ENCODE results near the gene LRPAP1. TPM values are rescaled to one million over a fixed set of nuclear protein-coding genes. Genes with fewer than 3 reads are reported as not detected.

LRPAP1 gene
- total and polyA plus RNA-seq, 10 donors: 28.1 to 131 (median 112) TPM

DNA sequence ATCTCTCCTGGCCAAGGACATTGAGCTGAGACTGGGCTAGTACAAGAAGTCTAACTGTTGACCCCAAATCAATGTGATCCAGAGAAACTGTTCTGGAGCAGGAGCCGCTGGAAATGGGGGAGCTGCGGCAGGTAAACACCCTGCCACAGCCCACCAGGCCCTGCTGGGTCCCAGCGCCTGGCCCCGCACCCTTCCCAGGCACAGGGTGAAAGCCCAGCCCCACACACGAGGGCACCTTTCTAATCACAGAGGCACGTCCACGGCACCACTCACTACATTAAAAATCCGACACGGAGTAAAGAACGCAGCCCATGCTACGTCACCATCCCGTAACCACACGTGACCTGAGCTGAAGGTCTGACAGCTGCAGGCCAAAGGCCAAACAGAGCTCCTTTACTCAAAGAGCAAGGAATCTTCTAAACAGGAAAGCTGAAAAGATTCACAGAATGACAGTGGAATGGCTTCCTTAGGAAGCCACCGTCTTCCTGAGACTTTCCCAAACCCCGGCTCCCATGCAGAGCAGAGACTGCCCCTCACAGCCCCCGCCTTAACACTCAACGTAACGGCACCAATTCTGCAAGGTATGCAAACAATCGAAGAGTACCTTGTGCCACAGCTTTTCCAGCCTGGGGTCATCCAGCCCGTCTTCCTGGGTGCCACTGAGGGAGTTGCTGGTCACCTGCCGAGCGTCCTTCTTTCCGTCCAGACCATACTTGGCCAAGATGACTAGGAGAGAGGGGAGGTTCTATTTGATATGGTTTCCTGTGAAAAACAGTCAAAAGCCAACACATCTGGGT, 12.6 kb downstream of the LRPAP1 start:
- Histone ChIP-seq H3K4me3 (no peak overlapping the region), H3K9me3 (no peaks in the 10 kb centered on the region), H3K27ac (no peak overlapping the region), H3K4me1 (no peaks in the 10 kb centered on the region), H3K27me3 (replicated peaks in 1 of 7) (no peaks in the 10 kb centered on the region), H3K36me3 (peaks cover 7 to 100% (median 98%) of the 10 kb centered on the region in 6 donors)
- TF ChIP-seq POLR2A (IDR thresholded peaks at IDR 0.05) (no peak), POLR2AphosphoS5 (IDR thresholded peaks at IDR 0.05) (no peak)
- TF ChIP-seq, protein P1, sequence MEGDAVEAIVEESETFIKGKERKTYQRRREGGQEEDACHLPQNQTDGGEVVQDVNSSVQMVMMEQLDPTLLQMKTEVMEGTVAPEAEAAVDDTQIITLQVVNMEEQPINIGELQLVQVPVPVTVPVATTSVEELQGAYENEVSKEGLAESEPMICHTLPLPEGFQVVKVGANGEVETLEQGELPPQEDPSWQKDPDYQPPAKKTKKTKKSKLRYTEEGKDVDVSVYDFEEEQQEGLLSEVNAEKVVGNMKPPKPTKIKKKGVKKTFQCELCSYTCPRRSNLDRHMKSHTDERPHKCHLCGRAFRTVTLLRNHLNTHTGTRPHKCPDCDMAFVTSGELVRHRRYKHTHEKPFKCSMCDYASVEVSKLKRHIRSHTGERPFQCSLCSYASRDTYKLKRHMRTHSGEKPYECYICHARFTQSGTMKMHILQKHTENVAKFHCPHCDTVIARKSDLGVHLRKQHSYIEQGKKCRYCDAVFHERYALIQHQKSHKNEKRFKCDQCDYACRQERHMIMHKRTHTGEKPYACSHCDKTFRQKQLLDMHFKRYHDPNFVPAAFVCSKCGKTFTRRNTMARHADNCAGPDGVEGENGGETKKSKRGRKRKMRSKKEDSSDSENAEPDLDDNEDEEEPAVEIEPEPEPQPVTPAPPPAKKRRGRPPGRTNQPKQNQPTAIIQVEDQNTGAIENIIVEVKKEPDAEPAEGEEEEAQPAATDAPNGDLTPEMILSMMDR (IDR thresholded peaks at IDR 0.05 in 8 of 11, conservative IDR thresholded peaks at IDR 0.05 in 3 of 11): no peak
- DNase-seq: peak; percentile 20
- intact Hi-C loops (cut with DNase I; ENCODE audit: low total_unique reads): no loop called here
- WGBS, 5 donors: 93 to 96% (median 95%) methylated on average over 20 to 23 of the region's 23 CpGs

DNA sequence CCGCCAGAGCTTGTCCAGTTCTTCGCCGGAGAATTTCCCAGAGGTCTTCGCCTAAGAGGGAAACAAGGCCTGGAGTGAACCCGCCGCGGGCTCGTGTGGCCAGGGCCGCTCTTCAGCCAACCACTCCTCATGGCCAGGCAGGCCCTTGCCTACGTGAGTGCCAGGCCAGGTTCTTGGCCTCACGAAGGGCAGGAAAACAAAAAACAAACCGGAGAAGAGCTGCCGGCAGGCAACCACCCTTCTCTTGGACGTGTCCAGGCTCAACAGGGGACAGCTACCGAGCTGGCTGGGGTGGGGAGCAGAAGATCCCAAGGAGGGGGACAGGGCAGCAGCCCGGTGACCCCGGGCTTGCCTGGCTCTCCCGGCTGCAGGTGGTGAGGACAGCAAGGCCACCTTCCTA, 13.3 kb downstream of the LRPAP1 start:
- Histone ChIP-seq H3K27ac (no peak overlapping the region), H3K36me3 (peaks cover 7 to 100% (median 98%) of the 10 kb centered on the region in 6 donors), H3K4me1 (no peaks in the 10 kb centered on the region), H3K4me3 (no peak overlapping the region), H3K9me3 (no peaks in the 10 kb centered on the region), H3K27me3 (replicated peaks in 1 of 7) (no peaks in the 10 kb centered on the region)
- intact Hi-C loops (cut with DNase I; ENCODE audit: low total_unique reads): no loop called here
- TF ChIP-seq POLR2AphosphoS5 (IDR thresholded peaks at IDR 0.05): no peak
- TF ChIP-seq, protein P1 (IDR thresholded peaks at IDR 0.05 in 8 of 11, conservative IDR thresholded peaks at IDR 0.05 in 3 of 11): no peak
- TF ChIP-seq POLR2A (IDR thresholded peaks at IDR 0.05): no peak
- 90 to 94% (median 92%) methylated on average over 16 to 18 of the region's 18 CpGs for WGBS, 5 donors
- no peak for DNase-seq

DNA sequence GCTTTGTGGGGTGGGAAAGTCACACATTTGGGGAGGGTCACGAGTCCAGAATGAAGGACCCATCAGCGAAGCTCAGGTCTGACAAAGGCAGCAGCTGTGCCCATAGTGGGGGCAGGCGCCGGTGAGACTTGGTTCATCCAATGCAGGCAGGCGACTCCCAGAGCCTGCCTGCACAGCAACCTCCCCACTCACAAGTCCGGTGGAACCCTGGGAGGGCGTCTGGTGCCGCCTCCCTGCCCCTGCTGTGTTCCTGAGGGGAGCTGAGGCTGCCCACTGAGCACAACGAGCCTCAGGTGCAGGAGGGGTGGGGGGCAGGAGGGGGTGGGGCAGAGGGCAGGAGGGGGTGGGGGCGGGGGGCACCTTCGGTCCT, 13.7 kb downstream of the LRPAP1 start:
- no peak for TF ChIP-seq POLR2AphosphoS5 (IDR thresholded peaks at IDR 0.05)
- TF ChIP-seq, protein P1 (IDR thresholded peaks at IDR 0.05 in 8 of 11, conservative IDR thresholded peaks at IDR 0.05 in 3 of 11): no peak
- TF ChIP-seq POLR2A (IDR thresholded peaks at IDR 0.05): no peak
- Histone ChIP-seq H3K9me3 (no peaks in the 10 kb centered on the region), H3K27me3 (replicated peaks in 1 of 7) (no peaks in the 10 kb centered on the region), H3K27ac (no peak overlapping the region), H3K36me3 (peaks cover 7 to 100% (median 98%) of the 10 kb centered on the region in 6 donors), H3K4me3 (no peak overlapping the region), H3K4me1 (no peaks in the 10 kb centered on the region)
- 89 to 100% (median 94%) methylated on average over 1 to 11 of the region's 11 CpGs for WGBS, 5 donors
- intact Hi-C loops (cut with DNase I; ENCODE audit: low total_unique reads): no loop called here
- DNase-seq: peak; percentile 61

DNA sequence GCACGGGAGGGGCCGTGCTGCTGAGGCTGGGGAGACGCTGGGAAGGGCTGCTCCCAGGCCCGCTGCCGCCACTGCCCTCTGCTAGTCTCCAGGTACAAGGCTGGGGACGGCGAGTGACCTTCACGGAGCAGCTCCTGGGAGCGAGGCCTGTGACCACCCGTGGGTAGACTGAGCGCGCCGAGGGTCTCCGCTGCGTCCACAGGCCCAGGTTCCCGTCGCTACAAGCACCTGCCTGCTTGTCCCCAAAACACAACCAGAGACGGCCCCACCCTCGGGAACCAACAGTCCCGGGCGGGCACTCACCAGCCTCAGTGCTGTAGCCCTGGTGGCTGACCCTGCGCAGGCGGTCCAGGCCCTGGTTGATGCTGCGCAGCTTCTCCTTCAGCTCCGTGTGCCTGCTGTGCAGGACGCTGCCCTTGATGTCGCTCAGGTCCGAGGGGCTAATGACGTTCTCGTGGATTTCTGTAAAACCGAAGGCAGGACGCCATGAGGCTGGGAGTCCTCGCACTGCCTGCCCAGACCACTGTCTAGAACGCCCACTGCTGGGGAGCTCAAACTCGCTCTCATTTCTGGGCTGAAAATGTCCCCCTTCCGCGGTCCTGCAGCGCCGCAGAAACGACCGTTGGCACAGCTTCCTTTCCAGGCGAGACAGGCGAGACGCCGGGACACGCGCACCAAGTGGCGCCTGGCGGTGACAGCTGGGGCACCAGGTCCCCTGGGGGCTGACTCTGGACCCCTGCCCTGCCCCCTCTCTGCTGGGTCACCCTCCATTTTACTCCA, 14.3 kb downstream of the LRPAP1 start:
- H3K27me3 ChIP-seq (replicated peaks in 1 of 7): no peaks in the 10 kb centered on the region
- no peaks in the 10 kb centered on the region for H3K4me1 ChIP-seq
- H3K36me3 ChIP-seq: peaks cover 7 to 100% (median 98%) of the 10 kb centered on the region in 6 donors
- TF ChIP-seq, protein P1 (IDR thresholded peaks at IDR 0.05 in 8 of 11, conservative IDR thresholded peaks at IDR 0.05 in 3 of 11): no peak
- TF ChIP-seq POLR2A (IDR thresholded peaks at IDR 0.05): no peak
- no peak overlapping the region for H3K4me3 ChIP-seq
- no peak overlapping the region for H3K27ac ChIP-seq
- no peaks in the 10 kb centered on the region for H3K9me3 ChIP-seq
- peak; percentile 70 for DNase-seq
- intact Hi-C loops (cut with DNase I; ENCODE audit: low total_unique reads): no loop called here
- WGBS, 5 donors: 94 to 98% (median 94%) methylated on average over 37 to 49 of the region's 49 CpGs

All from spleen (tissue), 11 donors.